K562 (cell line): ENCODE results near the gene CEP19.

ENCODE experiments used
- CTCF ChIP-seq, 3 experiments: IDR thresholded peaks in 2 of 3; conservative IDR thresholded peaks in 1 of 3; 2 replicates each; pipeline ENCODE4 v1.5.1; 2011 to 2012; ENCODE audit warnings: low read length in 3 of 3, mild to moderate bottlenecking in 3 of 3, control low read depth in 2 of 3, improper control_type of control experiment in 1 of 3, inconsistent platforms in 1 of 3, low read depth in 1 of 3, mixed read lengths in 1 of 3, moderate library complexity in 1 of 3; ENCODE audit not compliant: insufficient read depth in 2 of 3
- E2F5 ChIP-seq: sonication (generic); formaldehyde crosslinking; IDR thresholded peaks from 2 replicates; pipeline ENCODE4 v1.8.0; 2022; ENCODE audit warnings: mild to moderate bottlenecking, missing genetic modification reagents
- EGR1 ChIP-seq: fragments of 450-650 bp; conservative IDR thresholded peaks from 2 replicates; pipeline ENCODE4 v1.6.1; 2017; ENCODE audit warnings: mild to moderate bottlenecking
- EP300 ChIP-seq: IDR thresholded peaks from 2 replicates; pipeline ENCODE4 v1.6.1; 2012; ENCODE audit warnings: low read length, improper control_type of control experiment
- EZH2 ChIP-seq: IDR thresholded peaks from 2 replicates; pipeline ENCODE4 v1.6.1; 2012; ENCODE audit warnings: low read depth, mild to moderate bottlenecking, inconsistent platforms, low read length, borderline replicate concordance
- HINFP ChIP-seq: fragments of 450-650 bp; conservative IDR thresholded peaks from 2 replicates; pipeline ENCODE4 v1.6.1; 2016; ENCODE audit warnings: missing genetic modification characterization, low read depth, mild to moderate bottlenecking, control low read depth, missing compliant biosample characterization
- HMGN3 ChIP-seq: IDR thresholded peaks from 2 replicates; pipeline ENCODE4 v1.6.1; 2011; ENCODE audit warnings: borderline replicate concordance, low read depth, mild to moderate bottlenecking, mixed read lengths, low read length; ENCODE audit not compliant: insufficient read length; ENCODE audit errors: extremely low read depth
- IRF9 ChIP-seq: fragments of 450-650 bp; IDR thresholded peaks from 2 replicates; pipeline ENCODE4 v1.6.1; 2016; ENCODE audit warnings: missing biosample characterization, missing genetic modification characterization
- MTA1 ChIP-seq: fragments of 450-650 bp; IDR thresholded peaks from 2 replicates; pipeline ENCODE4 v1.6.1; 2017; ENCODE audit warnings: borderline replicate concordance
- NFE2L1 ChIP-seq: fragments of 450-650 bp; IDR thresholded peaks from 2 replicates; pipeline ENCODE4 v1.6.1; 2016; ENCODE audit warnings: missing genetic modification characterization, low read depth, mild to moderate bottlenecking, missing compliant biosample characterization, moderate library complexity, borderline replicate concordance
- SP2 ChIP-seq: IDR thresholded peaks from 2 replicates; pipeline ENCODE4 v1.6.1; 2011; ENCODE audit warnings: mild to moderate bottlenecking, low read depth, low read length, moderate library complexity; ENCODE audit not compliant: poor library complexity, severe bottlenecking; ENCODE audit errors: extremely low read depth
- ZNF76 ChIP-seq: fragments of 250-450 bp; sonication (Bioruptor Pico); IDR thresholded peaks from 2 replicates; pipeline ENCODE4 v1.4.0; 2020; ENCODE audit warnings: mild to moderate bottlenecking, moderate library complexity, borderline replicate concordance
- TF ChIP-seq, protein P1 (sequence below): fragments of 250-450 bp; sonication (Bioruptor Pico); IDR thresholded peaks from 2 replicates; pipeline ENCODE4 v1.8.0; 2021; ENCODE audit warnings: moderate library complexity, mild to moderate bottlenecking, inconsistent platforms

GRCh38 chr3:196706327-196706726, 5.7 kb downstream of the CEP19 start:
- TF ChIP-seq EZH2 (no peak), HINFP (no peak), CTCF (IDR thresholded peaks at IDR 0.05 in 2 of 3, conservative IDR thresholded peaks at IDR 0.05 in 1 of 3; ENCODE audit: insufficient read depth in 2 of 3, low read depth in 1 of 3, low read length in 3 of 3) (no peak), NFE2L1 (tag) (no peak), EGR1 (no peak), HMGN3 (no peak), EP300 (no peak), ZNF76 (CRISPR knock-in tag) (no peak), SP2 (no peak), IRF9 (tag) (no peak), E2F5 (CRISPR knock-in tag) (no peak), MTA1 (no peak)
- TF ChIP-seq, protein P1, sequence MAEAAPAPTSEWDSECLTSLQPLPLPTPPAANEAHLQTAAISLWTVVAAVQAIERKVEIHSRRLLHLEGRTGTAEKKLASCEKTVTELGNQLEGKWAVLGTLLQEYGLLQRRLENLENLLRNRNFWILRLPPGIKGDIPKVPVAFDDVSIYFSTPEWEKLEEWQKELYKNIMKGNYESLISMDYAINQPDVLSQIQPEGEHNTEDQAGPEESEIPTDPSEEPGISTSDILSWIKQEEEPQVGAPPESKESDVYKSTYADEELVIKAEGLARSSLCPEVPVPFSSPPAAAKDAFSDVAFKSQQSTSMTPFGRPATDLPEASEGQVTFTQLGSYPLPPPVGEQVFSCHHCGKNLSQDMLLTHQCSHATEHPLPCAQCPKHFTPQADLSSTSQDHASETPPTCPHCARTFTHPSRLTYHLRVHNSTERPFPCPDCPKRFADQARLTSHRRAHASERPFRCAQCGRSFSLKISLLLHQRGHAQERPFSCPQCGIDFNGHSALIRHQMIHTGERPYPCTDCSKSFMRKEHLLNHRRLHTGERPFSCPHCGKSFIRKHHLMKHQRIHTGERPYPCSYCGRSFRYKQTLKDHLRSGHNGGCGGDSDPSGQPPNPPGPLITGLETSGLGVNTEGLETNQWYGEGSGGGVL (CRISPR knock-in tag) = no peak
